ENCODE data around the gene STIM2.

The STIM2 gene

GRCh38 chr4:26931451-26931850 is 70.8 kb downstream of the STIM2 start:
- H3K4me3 Mint-ChIP-seq = no peak overlapping the region
- no peak overlapping the region for H3K27ac Mint-ChIP-seq
- H3K4me1 Mint-ChIP-seq (ENCODE audit: low read depth) = peaks cover 9% of the 10 kb centered on the region

GRCh38 chr4:26931966-26932365 is 71.3 kb downstream of the STIM2 start:
- Mint-ChIP-seq H3K9me3 (no peaks in the 10 kb centered on the region), H3K4me3 (no peak overlapping the region), H3K27ac (no peak overlapping the region), H3K36me3 (ENCODE audit: low read depth) (peaks cover 10% of the 10 kb centered on the region), H3K27me3 (ENCODE audit: low read depth) (no peaks in the 10 kb centered on the region), H3K4me1 (ENCODE audit: low read depth) (peaks cover 10% of the 10 kb centered on the region)

More at GRCh38 chr4:26931451-26931850, 70.8 kb downstream of the STIM2 start:
- H3K27me3 Mint-ChIP-seq (ENCODE audit: low read depth) = no peaks in the 10 kb centered on the region
- no peaks in the 10 kb centered on the region for H3K9me3 Mint-ChIP-seq
- H3K36me3 Mint-ChIP-seq (ENCODE audit: low read depth) = peaks cover 10% of the 10 kb centered on the region

GRCh38 chr4:26935397-26935796 is 74.8 kb downstream of the STIM2 start:
- H3K4me1 Mint-ChIP-seq (ENCODE audit: low read depth) = peaks cover 14% of the 10 kb centered on the region
- H3K9me3 Mint-ChIP-seq = no peaks in the 10 kb centered on the region
- no peak overlapping the region for H3K4me3 Mint-ChIP-seq
- no peak overlapping the region for H3K27ac Mint-ChIP-seq
- H3K36me3 Mint-ChIP-seq (ENCODE audit: low read depth) = peaks cover 4% of the 10 kb centered on the region
- no peaks in the 10 kb centered on the region for H3K27me3 Mint-ChIP-seq (ENCODE audit: low read depth)

- Mint-ChIP-seq H3K36me3 (ENCODE audit: low read depth) (peaks cover 7% of the 10 kb centered on the region), H3K4me3 (no peak overlapping the region), H3K27me3 (ENCODE audit: low read depth) (no peaks in the 10 kb centered on the region), H3K4me1 (ENCODE audit: low read depth) (peaks cover 21% of the 10 kb centered on the region), H3K9me3 (no peaks in the 10 kb centered on the region), H3K27ac (no peak overlapping the region)
These were observed 75.8 kb downstream of the STIM2 start for GRCh38 chr4:26936284-26937065.

GRCh38 chr4:26937139-26937538 is 76.5 kb downstream of the STIM2 start:
- Mint-ChIP-seq H3K27me3 (ENCODE audit: low read depth) (no peaks in the 10 kb centered on the region), H3K36me3 (ENCODE audit: low read depth) (peaks cover 8% of the 10 kb centered on the region), H3K27ac (no peak overlapping the region), H3K4me1 (ENCODE audit: low read depth) (peaks cover 23% of the 10 kb centered on the region), H3K4me3 (no peak overlapping the region), H3K9me3 (no peaks in the 10 kb centered on the region)

GRCh38 chr4:26937567-26937966 is 76.9 kb downstream of the STIM2 start:
- Mint-ChIP-seq H3K36me3 (ENCODE audit: low read depth) (peaks cover 9% of the 10 kb centered on the region), H3K27ac (no peak overlapping the region), H3K9me3 (no peaks in the 10 kb centered on the region), H3K4me1 (ENCODE audit: low read depth) (peaks cover 26% of the 10 kb centered on the region), H3K27me3 (ENCODE audit: low read depth) (no peaks in the 10 kb centered on the region), H3K4me3 (no peak overlapping the region)

- H3K27ac Mint-ChIP-seq = no peak overlapping the region
- H3K4me3 Mint-ChIP-seq = no peak overlapping the region
- H3K36me3 Mint-ChIP-seq (ENCODE audit: low read depth) = peaks cover 7% of the 10 kb centered on the region
- no peaks in the 10 kb centered on the region for H3K9me3 Mint-ChIP-seq
- peaks cover 24% of the 10 kb centered on the region for H3K4me1 Mint-ChIP-seq (ENCODE audit: low read depth)
- no peaks in the 10 kb centered on the region for H3K27me3 Mint-ChIP-seq (ENCODE audit: low read depth)
These were observed 77.9 kb downstream of the STIM2 start for GRCh38 chr4:26938516-26938915.

GRCh38 chr4:26941951-26942350 is 81.3 kb downstream of the STIM2 start:
- Mint-ChIP-seq H3K27me3 (ENCODE audit: low read depth) (no peaks in the 10 kb centered on the region), H3K27ac (no peak overlapping the region), H3K4me1 (ENCODE audit: low read depth) (peaks cover 19% of the 10 kb centered on the region), H3K9me3 (peaks cover 8% of the 10 kb centered on the region), H3K4me3 (no peak overlapping the region), H3K36me3 (ENCODE audit: low read depth) (peaks cover 7% of the 10 kb centered on the region)

- peaks cover 8% of the 10 kb centered on the region for H3K9me3 Mint-ChIP-seq
- peaks cover 19% of the 10 kb centered on the region for H3K4me1 Mint-ChIP-seq (ENCODE audit: low read depth)
- no peaks in the 10 kb centered on the region for H3K27me3 Mint-ChIP-seq (ENCODE audit: low read depth)
- no peak overlapping the region for H3K4me3 Mint-ChIP-seq
- peaks cover 7% of the 10 kb centered on the region for H3K36me3 Mint-ChIP-seq (ENCODE audit: low read depth)
- no peak overlapping the region for H3K27ac Mint-ChIP-seq
These were observed 82.2 kb downstream of the STIM2 start for GRCh38 chr4:26942871-26943270.

GRCh38 chr4:26943391-26943790 is 82.8 kb downstream of the STIM2 start:
- no peak overlapping the region for H3K4me3 Mint-ChIP-seq
- peaks cover 7% of the 10 kb centered on the region for H3K36me3 Mint-ChIP-seq (ENCODE audit: low read depth)
- H3K4me1 Mint-ChIP-seq (ENCODE audit: low read depth) = peaks cover 19% of the 10 kb centered on the region
- H3K27ac Mint-ChIP-seq = no peak overlapping the region
- H3K27me3 Mint-ChIP-seq (ENCODE audit: low read depth) = no peaks in the 10 kb centered on the region
- peaks cover 8% of the 10 kb centered on the region for H3K9me3 Mint-ChIP-seq

- Mint-ChIP-seq H3K36me3 (ENCODE audit: low read depth) (peaks cover 11% of the 10 kb centered on the region), H3K4me1 (ENCODE audit: low read depth) (peaks cover 12% of the 10 kb centered on the region), H3K9me3 (peaks cover 12% of the 10 kb centered on the region), H3K4me3 (no peak overlapping the region), H3K27me3 (ENCODE audit: low read depth) (no peaks in the 10 kb centered on the region), H3K27ac (no peak overlapping the region)
These were observed 85.2 kb downstream of the STIM2 start for GRCh38 chr4:26945794-26946193.

- Mint-ChIP-seq H3K4me1 (ENCODE audit: low read depth) (peaks cover 4% of the 10 kb centered on the region), H3K9me3 (peaks cover 13% of the 10 kb centered on the region), H3K27ac (no peak overlapping the region), H3K27me3 (ENCODE audit: low read depth) (no peaks in the 10 kb centered on the region), H3K4me3 (no peak overlapping the region), H3K36me3 (ENCODE audit: low read depth) (peaks cover 10% of the 10 kb centered on the region)
These were observed 86.7 kb downstream of the STIM2 start for GRCh38 chr4:26947318-26947717.

GRCh38 chr4:26950446-26950845 is 89.8 kb downstream of the STIM2 start:
- Mint-ChIP-seq H3K27ac (no peak overlapping the region), H3K4me3 (no peak overlapping the region), H3K9me3 (peaks cover 5% of the 10 kb centered on the region)

GRCh38 chr4:26952891-26953290 is 92.2 kb downstream of the STIM2 start:
- H3K9me3 Mint-ChIP-seq = peaks cover 5% of the 10 kb centered on the region
- H3K36me3 Mint-ChIP-seq (ENCODE audit: low read depth) = peaks cover 10% of the 10 kb centered on the region
- no peaks in the 10 kb centered on the region for H3K27me3 Mint-ChIP-seq (ENCODE audit: low read depth)
- H3K27ac Mint-ChIP-seq = no peak overlapping the region
- H3K4me1 Mint-ChIP-seq (ENCODE audit: low read depth) = no peaks in the 10 kb centered on the region
- no peak overlapping the region for H3K4me3 Mint-ChIP-seq

More at GRCh38 chr4:26950446-26950845, 89.8 kb downstream of the STIM2 start:
- Mint-ChIP-seq H3K27me3 (ENCODE audit: low read depth) (no peaks in the 10 kb centered on the region), H3K36me3 (ENCODE audit: low read depth) (peaks cover 10% of the 10 kb centered on the region), H3K4me1 (ENCODE audit: low read depth) (peaks cover 3% of the 10 kb centered on the region)

GRCh38 chr4:26953366-26953765 is 92.7 kb downstream of the STIM2 start:
- no peak overlapping the region for H3K27ac Mint-ChIP-seq
- H3K4me1 Mint-ChIP-seq (ENCODE audit: low read depth) = peaks cover 2% of the 10 kb centered on the region
- H3K9me3 Mint-ChIP-seq = peaks cover 5% of the 10 kb centered on the region
- peaks cover 13% of the 10 kb centered on the region for H3K36me3 Mint-ChIP-seq (ENCODE audit: low read depth)
- no peak overlapping the region for H3K4me3 Mint-ChIP-seq
- no peaks in the 10 kb centered on the region for H3K27me3 Mint-ChIP-seq (ENCODE audit: low read depth)

Data from T-helper 1 cell treated with Interleukin-12 subunit alpha and Interleukin-12 subunit beta and Interleukin-4 antibody, amounts not matched to agents 30 μg/mL and 1 μg/mL, for 36 hours (primary cell).